OCI-M2 (cell line): ENCODE data around the gene C16orf96.

Experiments
- DNase-seq: peaks from one replicate; lab custom pipeline; 2025; ENCODE audit not compliant: unreplicated experiment; lab: John Stamatoyannopoulos, UW

C16orf96 gene

GRCh38 chr16:4599037-4599436, 42.9 kb downstream of the C16orf96 start:
- DNase-seq: no peak

DNA sequence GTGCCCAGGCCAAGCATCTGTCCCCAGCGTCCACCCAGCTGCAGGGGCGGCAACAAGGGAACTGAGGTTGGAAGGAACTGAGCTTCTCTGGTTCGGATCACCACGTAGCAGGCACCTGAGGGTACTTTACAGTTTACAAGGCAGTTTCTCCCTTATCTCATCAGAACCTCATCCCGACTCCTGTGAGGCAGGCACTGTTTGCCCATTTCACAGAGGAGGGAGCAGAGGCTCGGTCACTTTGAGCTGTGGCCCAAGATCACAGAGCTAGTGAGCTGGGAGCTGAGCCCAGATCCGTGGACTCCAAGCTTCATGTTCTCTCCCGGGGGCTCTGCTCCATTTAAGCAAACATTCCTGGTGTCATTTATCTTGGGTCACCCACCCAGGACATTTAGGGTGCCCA, 43.4 kb downstream of the C16orf96 start:
- DNase-seq: no peak

DNA sequence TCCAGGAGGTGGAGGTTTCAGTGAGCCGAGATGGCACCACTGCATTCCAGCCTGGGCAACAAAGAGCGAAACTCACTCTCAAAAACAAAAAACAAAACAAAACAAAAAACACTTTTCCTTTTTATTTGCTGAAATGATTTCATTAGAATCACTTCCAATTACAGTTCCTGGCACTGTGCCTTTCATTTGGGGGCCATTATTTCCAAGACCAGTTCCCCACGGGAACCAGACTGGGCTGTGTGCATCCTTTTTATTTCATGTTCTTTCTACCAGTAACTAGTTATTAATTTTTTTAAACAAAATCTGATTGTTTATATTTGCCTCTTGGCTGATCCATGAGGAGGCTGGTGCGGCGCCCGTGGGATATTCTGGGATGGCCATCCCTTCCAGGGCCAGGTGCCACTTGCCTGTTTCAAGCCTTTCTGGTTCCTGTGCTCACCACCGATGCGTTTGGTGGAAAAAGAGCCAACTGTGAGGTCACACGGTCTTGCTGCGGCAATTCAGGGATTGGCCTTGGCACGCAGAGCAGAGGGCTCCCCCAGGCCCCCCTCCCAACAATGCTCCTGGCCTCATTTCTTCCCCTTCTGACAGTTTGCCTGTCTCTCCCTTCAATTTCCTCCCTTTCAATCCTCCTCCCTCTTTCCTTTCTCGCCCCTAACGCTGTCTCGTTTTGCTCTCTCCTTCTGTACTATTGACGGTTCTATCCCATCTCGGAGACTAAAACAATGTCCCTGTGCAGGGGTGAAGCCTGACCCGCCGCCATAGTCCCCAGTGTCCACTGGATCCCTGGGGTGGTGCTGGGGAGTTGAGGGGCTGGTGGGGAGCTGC, 45.1 kb downstream of the C16orf96 start:
- DNase-seq: no peak

GRCh38 chr16:4601864-4602186, 45.7 kb downstream of the C16orf96 start:
- no peak for DNase-seq

GRCh38 chr16:4602331-4602730, 46.2 kb downstream of the C16orf96 start:
- no peak for DNase-seq

DNA sequence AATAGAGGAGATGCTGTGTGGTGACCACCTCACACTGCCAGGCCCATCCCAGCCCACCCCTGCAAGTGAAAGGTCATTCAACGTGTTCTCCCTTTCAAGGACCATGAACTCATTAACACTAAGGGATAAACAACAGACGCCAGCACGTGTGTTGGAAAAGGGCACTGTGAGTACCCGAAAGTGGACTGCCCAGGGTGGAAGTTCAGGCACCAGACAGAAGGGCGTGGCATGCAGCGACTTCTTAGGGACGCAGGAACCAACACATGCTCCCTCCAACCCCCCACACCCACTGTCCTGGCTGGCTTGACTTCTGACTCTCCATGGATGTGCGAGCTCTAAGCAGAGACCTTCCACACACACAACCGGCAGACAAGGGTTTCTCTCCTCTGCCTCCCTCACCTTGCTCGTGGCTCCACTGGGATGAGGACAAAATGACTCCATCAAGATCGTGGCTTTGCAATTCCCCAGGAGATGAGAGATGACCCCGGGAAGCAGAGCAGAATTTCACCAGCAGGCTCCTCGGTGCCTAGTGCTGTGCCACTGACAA, 47.6 kb downstream of the C16orf96 start:
- DNase-seq: no peak

- DNase-seq: no peak
Measured at GRCh38 chr16:4604401-4604800, 48.3 kb downstream of the C16orf96 start.

GRCh38 chr16:4606354-4606753, 50.2 kb downstream of the C16orf96 start:
- no peak for DNase-seq

GRCh38 chr16:4607841-4608703, 51.9 kb downstream of the C16orf96 start:
- DNase-seq: no peak

- no peak for DNase-seq
Measured at GRCh38 chr16:4608704-4608980, 52.5 kb downstream of the C16orf96 start.

DNA sequence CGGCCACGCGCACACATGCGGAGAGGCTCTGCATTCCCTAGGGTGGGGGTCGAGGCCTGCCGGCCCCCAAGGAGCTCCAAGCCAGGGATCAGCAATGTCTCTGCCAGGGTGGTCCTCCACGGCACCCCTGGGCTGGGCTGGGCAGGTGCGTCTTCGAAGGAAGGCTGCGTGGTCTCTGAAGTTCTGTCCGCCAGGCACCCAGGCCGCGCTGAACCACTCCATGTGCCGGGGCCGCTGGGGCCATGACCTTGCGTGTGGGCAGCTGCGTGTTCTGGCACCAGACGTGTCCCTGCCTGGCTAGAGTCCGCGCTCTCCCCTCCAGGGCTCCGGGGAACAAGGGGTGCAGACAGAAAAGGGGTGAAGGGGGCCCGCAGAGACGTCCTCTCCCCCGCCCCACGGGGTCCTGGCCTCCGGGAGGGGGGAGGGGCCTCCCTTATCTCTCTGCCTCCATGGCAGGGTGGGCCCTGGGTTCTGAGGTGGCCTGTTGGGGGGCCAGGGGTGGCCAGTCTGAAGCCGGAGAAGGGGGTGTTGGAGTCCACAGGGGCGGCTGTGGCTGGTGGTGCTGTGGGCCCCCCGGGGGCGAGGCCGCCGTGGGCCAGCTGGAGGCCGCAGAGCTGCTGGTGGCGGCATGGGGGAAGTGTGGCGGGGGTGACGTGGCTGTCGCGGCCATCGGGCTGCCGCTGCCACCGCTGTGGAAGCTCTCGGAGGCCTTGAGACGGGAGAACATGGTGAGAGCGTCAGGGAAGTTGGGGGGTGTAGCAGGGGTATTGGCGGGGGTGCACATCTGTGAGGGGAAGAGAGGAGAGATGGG, 53.3 kb downstream of the C16orf96 start:
- DNase-seq: no peak

DNA sequence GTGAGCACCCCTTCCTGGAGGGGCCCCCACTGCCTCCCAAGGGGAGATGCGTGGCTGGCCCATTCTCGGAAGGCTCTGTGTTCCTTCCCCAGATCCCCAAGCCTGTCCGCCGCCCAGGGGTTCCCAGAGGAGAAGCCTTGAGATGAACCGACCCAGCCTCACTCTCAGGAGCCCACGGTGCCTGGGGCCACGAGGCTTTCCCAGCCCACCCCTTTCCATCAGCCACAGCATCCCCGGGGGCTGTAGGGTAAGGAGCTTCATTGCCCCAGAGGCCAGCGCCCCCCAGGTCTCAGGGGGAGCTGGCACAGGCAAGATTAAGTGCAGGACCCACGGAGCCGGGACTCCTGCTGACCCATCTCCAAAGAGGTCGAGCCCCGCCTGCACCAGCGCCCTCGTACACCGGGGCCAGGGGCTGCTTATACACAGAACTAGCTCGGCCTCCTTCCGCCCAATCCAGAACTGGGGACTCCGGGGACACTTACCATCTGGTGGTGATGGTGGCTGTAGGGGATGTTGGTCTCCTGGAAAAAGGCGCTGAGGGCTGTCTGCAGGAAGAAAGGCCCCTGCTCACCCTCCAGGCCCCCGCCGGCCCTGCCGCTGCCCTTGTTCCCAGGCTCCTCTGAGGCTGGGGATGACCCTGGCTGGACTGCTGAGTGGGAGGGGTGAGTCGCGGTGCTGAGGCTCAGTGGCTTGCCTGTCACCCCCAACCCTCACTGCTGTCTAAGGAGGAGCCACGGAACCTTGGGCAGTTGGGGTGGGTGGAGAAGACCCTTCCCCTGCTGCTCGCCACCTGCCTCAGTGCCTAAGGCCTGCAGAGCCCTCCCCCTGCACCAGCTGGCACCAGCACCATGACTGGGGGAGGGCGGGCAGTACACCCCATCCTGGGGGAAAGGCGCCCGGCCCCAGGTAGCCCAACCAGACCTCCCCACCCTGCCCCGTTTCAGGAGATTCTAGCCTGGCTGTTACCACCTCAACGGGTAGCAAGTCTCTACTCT, 54.2 kb downstream of the C16orf96 start:
- no peak for DNase-seq

DNA sequence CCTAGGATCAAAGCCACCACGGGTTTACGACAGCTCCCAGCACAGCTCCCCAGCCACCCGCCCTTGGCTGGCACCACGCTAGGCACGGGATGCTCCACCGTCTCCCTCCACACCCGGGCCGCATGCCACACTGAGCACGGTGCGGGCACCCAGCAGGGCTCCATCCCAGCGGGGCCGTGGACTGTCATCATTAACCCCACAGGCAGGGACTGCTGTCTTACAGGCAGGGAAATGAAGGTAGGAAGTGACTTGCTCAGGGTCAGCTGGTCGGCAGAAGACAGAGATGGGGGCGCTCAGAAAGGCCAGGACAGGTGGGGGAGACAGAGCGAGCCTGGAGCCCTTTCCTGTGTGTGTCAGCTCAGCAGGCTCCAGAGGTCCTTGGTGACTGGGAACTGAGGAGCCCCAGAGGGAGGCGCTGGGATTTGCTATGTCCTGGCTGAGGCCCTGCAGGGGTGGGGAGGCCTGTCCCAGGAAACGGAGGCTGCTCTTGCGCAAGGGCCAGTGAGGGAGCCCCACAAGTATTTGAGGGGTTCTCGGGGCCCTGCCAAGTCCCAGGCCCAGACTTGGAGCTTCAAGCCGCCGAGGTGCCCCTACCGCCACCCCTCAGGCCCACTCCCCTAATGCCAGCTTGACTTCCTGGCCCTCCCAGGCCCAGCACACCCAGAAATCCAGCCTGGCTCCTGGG, 55.3 kb downstream of the C16orf96 start:
- no peak for DNase-seq

DNA sequence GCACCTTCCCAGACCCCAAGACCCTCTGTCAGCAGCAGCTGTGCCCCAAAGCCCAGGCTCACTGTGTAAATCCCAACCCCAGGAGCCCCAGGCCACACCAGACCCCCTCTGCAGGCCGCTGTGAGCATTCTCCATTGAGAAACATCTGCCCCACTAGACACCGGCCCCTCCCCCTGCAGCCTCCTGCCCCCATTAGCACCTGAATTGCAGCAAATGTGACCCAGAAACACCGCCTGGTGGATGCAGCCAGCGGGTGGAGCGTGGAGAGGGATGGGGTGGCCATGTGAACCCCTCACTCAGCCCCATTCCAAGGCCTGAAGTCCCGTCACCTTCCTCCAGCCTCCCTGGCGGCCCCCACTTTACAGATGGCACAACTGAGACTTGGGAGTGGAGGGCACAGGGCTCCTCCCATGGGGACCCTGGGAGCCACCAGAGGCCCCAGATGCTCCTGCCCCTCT, 56.4 kb downstream of the C16orf96 start:
- DNase-seq: no peak

DNA sequence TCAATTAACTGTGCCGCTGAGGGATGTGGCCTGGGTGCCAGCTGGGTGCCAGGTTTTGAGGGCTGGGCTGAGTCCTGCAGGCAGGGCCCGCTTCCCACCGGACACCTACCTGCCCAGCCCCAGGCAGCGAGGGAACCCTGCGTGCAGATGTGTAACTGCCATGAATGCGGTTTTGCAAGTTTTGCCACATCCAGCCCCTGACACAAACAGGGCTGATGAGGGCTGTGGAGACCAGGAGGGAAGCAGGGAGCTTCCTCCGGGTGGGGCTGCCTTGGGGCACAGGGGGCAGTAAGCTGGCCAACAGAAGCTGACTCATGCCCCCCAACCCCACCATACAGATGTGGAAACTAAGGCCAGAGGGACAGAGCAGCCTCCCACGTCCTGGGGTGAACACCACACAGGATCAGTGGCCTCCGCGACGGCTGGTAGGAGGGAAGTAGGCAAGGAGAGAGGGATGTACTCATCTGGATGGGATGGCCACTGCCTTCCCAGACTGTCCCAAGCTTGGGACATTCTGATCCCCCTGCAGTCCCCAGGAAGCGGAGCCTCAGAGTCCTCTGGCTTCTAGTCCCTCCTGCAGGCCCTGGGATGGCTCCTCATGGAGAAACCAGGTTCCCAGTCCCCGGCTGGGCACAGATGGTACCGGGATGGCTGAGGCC, 57.0 kb downstream of the C16orf96 start:
- DNase-seq: no peak

DNA sequence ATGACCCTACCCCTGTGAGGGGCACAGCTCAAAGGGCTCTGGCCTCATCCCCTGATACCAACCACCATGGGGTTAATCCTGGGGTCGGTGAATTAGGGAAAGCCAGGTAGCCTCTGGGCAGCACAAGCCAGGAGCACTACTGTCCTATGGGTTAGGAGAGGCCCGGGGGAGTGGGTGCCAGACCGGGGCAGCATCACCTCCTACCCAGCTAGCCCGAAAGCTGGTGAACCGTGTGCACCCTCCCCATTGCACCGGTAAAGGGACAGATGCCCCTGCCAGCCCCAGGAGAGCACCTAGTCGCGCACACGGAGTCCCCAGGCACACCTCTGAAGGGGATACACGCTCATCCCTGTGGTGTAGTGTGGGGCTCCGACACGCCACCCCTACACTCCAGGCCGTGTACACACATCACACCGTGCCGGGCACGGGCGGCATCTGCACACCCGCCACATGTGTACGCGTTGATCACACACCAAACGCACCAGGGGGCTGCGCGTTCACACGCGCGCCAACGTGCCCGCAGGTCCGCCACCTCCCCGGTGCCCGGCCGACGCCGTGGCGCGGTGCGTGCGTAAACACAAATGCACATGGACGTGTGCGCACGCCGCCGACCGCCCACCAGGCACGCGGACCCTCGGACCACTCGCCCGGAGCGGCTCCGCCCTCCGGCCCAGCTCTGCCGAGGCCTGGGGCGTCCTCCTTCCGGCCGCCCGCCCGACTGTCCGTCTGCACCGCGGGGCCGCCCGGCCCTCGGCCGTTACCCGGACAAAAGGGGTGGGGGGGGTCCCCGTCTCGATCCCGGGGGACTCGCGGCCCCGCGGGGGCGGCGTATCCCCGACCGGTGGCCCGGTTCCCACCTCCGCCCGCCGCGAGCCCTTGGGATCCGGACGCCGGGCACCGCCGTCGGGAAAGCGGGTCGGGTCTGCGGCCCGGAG, 57.8 kb downstream of the C16orf96 start:
- DNase-seq: no peak

- no peak for DNase-seq
Measured at GRCh38 chr16:4614571-4615383, 58.6 kb downstream of the C16orf96 start, which contains the start of gene UBALD1. Gene UBALD1, minus strand, starts transcription at chr16:4614888. Its CDS starts 91 bp downstream, at chr16:4614797.
